AG04449 (cell line): ENCODE measurements around the gene TNS1.

Source experiments
- CTCF ChIA-PET: fragments of 350-600 bp; formaldehyde crosslinking; extraction: SDS; loops from one replicate; lab custom pipeline; 2021; ENCODE audit warnings: antibody characterized with exemption; lab: Yijun Ruan, JAX
- POLR2A ChIA-PET: fragments of 400-600, 350-600 bp; formaldehyde crosslinking; extraction: SDS; loops from one replicate; lab custom pipeline; 2020; ENCODE audit warnings: antibody characterized with exemption, inconsistent platforms; lab: Yijun Ruan, JAX
- DNase-seq: peaks from one replicate; pipeline ENCODE4 v3.0.0-alpha.2; 2010; ENCODE audit warnings: low read depth, low spot score
- H3K4me3 ChIP-seq: 2 replicates; pipeline ENCODE4 v1.5.1; 2011; ENCODE audit warnings: low read depth, mild to moderate bottlenecking, control low read depth, low read length
- CTCF ChIP-seq: IDR thresholded peaks from one replicate; pipeline ENCODE4 v1.5.1; 2011; ENCODE audit warnings: mild to moderate bottlenecking, moderate library complexity, low read length, control low read depth, inconsistent platforms; ENCODE audit not compliant: insufficient read depth; ENCODE audit errors: missing control alignments

The TNS1 gene

GRCh38 chr2:217798191-217798590, 204.6 kb downstream of the TNS1 start:
- no peak overlapping the region for H3K4me3 ChIP-seq
- TF ChIP-seq CTCF, result no peak
- DNase-seq, result no peak
- ChIA-PET CTCF (interaction anchor here (1.2 to 4.8 kb wide), 5 partner anchors 9 to 271 kb away, joined by 3 to 48 read pairs (median 4); partner anchors contain the start of gene RUFY4), POLR2A (no interaction called here)

GRCh38 chr2:217797661-217798069, 205.1 kb downstream of the TNS1 start:
- ChIA-PET CTCF (interaction anchor here (0.9 to 4.8 kb wide), 6 partner anchors 8 to 271 kb away, joined by 3 to 48 read pairs (median 5); partner anchors contain the start of gene RUFY4), POLR2A (no interaction called here)
- no peak overlapping the region for H3K4me3 ChIP-seq
- no peak for TF ChIP-seq CTCF
- DNase-seq, result no peak

GRCh38 chr2:217797165-217797564, 205.6 kb downstream of the TNS1 start:
- CTCF ChIA-PET, result interaction anchor here (0.9 to 4.8 kb wide), 6 partner anchors 8 to 272 kb away, joined by 3 to 48 read pairs (median 5); partner anchors contain the start of gene RUFY4
- POLR2A ChIA-PET, result no interaction called here
- DNase-seq, result no peak

GRCh38 chr2:217795706-217796465, 206.9 kb downstream of the TNS1 start:
- ChIA-PET CTCF (interaction anchor here (1.1 to 1.7 kb wide), 2 partner anchors 10 to 198 kb away, joined by 5 to 6 read pairs; no protein-coding TSS in a partner anchor), POLR2A (no interaction called here)
- no peak for TF ChIP-seq CTCF
- H3K4me3 ChIP-seq, result no peak overlapping the region
- DNase-seq, result no peak

More at GRCh38 chr2:217797165-217797564, 205.6 kb downstream of the TNS1 start:
- no peak overlapping the region for H3K4me3 ChIP-seq
- TF ChIP-seq CTCF, result no peak

GRCh38 chr2:217795067-217795466, 207.7 kb downstream of the TNS1 start:
- no peak for TF ChIP-seq CTCF
- ChIA-PET POLR2A (no interaction called here), CTCF (interaction anchor here (1.1 to 1.8 kb wide), 2 partner anchors 9 kb away, joined by 5 to 13 read pairs; no protein-coding TSS in a partner anchor)
- DNase-seq, result no peak
- no peak overlapping the region for H3K4me3 ChIP-seq

- CTCF ChIA-PET, result interaction anchor here (1.1 to 1.8 kb wide), 4 partner anchors 9 to 200 kb away, joined by 3 to 13 read pairs (median 6); no protein-coding TSS in a partner anchor
- TF ChIP-seq CTCF, result no peak
- POLR2A ChIA-PET, result interaction anchor here (0.6 to 1.0 kb wide), 2 partner anchors 56 to 275 kb away, joined by 3 read pairs; partner anchors contain the start of gene RUFY4
- DNase-seq, result no peak
- no peak overlapping the region for H3K4me3 ChIP-seq
Observed at GRCh38 chr2:217794133-217794986, 208.4 kb downstream of the TNS1 start.
